ENCODE measurements around the gene RND2. TPM values are rescaled to one million over a fixed set of nuclear protein-coding genes. Genes with fewer than 3 reads are reported as not detected.
"Not testable (repeated sequence)": the region's sequence is repeated elsewhere in the genome, so short reads cannot be mapped to it uniquely, and the experiment has no call there.

RND2 gene
- total RNA-seq, 2 donors from 2014 or later = not detected

DNA sequence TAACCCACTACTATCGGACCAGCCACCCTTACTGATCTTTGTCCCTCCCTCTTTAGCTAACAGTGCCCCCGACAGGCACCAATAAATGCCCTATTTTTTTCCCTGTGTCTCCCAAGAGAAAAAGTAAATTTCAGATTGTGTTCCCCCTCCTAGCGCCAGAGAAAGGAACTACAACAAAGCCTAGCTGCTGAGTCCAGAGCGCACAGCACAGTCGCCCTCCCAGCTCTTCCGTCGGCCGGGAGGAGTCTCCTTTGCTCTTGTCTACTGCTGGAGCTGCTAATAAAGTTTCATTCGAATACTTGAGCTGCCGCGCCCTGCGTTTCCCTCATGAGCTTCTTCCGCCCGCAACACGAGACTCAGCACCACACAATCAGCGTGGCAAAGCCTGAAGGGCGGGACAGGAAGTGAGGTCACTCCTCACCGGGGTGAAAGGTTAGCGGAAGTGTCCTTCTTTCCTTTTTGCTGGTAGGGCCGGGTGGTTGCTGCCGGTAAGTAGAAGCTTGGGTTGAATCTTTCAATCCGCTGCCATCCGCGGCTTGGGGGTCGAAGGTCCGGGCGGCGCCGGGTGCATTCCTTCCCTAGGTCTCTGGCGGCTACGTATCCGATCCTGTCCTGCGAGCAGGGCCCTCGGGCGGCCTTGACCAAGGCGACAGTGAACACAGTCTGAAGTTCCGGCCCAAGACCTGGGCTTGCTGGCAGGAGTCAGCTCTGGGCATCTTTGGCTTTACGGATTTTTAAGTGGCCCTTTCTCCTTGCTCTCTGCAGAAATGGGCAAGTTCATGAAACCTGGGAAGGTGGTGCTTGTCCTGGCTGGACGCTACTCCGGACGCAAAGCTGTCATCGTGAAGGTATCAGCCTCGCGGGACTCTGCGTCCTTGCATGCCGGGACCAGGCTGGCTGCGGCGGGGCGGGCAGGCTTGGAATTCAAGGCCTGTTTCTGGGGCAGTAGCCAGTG is 26.8 kb upstream of the RND2 start, which contains the start of gene RPL27:
RPL27 (plus strand) TSS at position 436 of the 955 bp plus-strand sequence; CDS start at position 768, 332 bp downstream.
- peak; percentile 93 to 96 for DNase-seq (ENCODE audit: low spot score in 2 of 2)
- Mint-ChIP-seq H3K36me3 (peaks cover 30 to 32% of the 10 kb centered on the region in 2 donors), H3K27ac (peak within 1 kb of the TSS; percentile 100), H3K9me3 (no peaks in the 10 kb centered on the region)
- peak; percentile 97 to 99 for ATAC-seq

DNA sequence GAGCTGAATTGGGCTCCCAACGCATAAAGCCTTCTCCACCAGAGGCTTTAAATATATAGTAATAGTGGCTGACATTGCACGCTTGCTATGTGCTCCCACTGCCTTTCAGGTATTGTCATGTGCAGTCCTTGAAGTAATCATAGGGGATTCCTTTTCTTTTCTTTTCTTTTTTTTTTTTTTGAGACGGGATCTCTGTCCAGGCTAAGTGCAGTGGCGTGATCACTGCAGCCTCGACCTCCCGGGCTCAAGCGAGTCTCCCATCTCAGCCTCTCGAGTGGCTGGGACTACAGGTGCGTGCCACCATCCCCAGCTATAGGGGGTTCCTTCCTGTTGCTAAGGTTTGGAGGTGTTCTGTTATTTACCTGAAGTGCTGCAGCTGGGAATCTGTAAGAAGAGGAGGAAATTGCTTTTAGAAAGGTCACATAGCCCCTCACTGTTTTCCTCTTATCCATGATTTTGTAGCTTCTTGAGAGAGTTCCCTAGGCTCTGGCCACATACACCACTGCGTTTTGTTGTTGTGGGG is 26.0 kb upstream of the RND2 start:
- H3K9me3 Mint-ChIP-seq = no peaks in the 10 kb centered on the region
- H3K36me3 Mint-ChIP-seq = peaks cover 30 to 32% of the 10 kb centered on the region in 2 donors
- DNase-seq (ENCODE audit: low spot score in 2 of 2) = no peak
- H3K27ac Mint-ChIP-seq = peak overlapping the region; percentile 100
- no peak for ATAC-seq

DNA sequence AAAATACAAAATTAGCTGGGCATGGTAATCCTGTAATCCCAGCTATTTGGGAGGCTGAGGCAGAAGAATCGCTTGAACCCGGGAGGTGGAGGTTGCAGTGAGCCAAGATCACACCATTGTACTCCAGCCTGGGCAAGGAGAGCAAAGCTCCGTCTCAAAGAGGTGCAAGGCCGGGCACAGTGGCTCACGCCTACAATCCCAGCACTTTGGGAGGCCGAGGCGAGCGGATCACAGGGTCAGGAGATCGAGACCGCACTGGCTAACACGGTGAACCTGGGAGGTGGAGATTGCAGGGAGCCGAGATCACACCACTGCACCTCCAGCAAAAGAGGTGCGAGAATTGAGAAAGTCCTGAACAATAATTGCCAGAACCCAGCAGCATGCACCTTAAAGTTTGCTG is 24.1 kb upstream of the RND2 start:
- ATAC-seq; DNase-seq (ENCODE audit: low spot score in 2 of 2); H3K9me3 Mint-ChIP-seq: not testable (repeated sequence)
- H3K27ac Mint-ChIP-seq = peak overlapping the region; percentile 86 to 100
- H3K36me3 Mint-ChIP-seq = peaks cover 30 to 32% of the 10 kb centered on the region in 2 donors

DNA sequence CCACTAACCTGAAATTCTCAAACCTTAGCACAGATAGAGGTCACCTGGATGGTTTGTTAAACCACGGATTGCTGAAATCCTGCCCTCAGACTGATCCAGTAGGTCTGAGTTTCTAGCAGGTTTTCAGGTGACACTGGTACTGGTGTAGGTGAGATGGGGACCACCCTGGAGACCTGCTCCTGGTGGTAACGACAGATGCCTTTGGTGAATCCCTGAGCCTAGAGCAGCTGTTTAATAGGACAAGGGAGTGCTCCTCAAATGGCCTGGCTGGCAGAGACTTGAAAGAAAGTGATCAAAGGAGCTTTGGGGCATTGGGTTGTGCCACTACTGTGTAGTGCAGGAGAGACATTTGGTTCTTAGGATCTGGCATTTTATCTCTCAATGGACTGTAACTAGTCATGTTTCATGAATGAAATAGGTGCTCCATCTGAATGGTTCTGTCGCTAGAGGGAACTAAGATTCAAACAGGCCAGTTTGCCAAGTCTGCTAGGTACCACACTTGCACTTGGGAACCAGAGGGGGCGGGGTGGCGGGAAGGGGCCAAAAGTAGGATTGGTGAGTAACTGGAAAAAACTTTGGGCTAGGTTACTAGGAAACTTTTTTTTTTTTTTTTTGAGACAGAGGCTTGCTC is 21.4 kb upstream of the RND2 start:
- H3K9me3 Mint-ChIP-seq = no peaks in the 10 kb centered on the region
- DNase-seq (ENCODE audit: low spot score in 2 of 2) = no peak
- no peak for ATAC-seq
- H3K27ac Mint-ChIP-seq = peak overlapping the region; percentile 64 to 79
- peaks cover 24 to 38% of the 10 kb centered on the region in 2 donors for H3K36me3 Mint-ChIP-seq

DNA sequence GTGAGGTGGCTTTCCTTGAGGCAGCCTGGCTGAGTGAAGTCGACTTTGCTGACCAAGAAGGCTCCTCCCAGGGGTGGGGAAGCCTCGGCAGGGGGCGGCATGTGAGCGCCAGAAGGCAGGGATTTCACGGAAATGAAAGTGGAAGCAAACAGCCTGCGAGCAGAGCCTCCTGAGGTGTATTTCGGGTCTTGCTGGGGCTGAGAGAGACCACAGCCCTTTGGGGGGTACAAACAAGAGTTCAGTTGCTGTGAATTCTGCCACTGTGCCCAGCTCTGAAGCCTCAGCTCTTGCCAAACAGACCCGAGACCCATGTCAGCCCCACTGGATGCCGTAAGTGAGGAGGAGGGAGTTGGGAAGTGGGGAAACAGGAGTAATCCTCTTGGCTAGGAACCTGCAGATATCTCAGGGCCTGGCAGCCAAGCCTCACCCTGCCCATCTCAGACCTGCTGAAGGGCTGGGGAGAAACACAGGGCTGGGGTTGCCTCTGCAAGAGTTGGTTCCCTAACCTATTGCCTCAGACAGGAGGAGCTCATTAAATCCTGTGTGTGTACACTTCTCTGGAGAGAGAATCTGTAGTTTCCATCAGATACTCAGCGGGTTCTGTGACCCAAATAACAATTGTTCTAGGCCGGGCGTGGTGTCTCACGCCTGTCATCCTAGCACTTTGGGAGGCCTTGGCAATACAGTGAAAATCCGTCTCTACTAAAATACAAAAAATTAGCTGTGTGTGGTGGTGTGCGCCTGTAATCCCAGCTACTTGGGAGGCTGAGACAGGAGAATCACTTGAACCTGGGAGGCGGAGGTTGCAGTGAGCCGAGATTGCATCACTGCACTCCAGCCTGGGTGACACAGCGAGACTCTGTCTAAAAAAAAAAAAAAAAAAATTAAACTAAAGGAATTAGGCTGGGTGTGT is 18.1 kb upstream of the RND2 start, which contains the start of gene IFI35:
IFI35 (plus strand) TSS at position 146 of the 913 bp plus-strand sequence; CDS start at position 310, 164 bp downstream.
- peak; percentile 92 to 95 for ATAC-seq
- Mint-ChIP-seq H3K9me3 (no peaks in the 10 kb centered on the region), H3K36me3 (peaks cover 3 to 15% of the 10 kb centered on the region in 2 donors), H3K27ac (peak within 1 kb of the TSS; percentile 98 to 100)
- DNase-seq (ENCODE audit: low spot score in 2 of 2) = peak; percentile 84 to 86

DNA sequence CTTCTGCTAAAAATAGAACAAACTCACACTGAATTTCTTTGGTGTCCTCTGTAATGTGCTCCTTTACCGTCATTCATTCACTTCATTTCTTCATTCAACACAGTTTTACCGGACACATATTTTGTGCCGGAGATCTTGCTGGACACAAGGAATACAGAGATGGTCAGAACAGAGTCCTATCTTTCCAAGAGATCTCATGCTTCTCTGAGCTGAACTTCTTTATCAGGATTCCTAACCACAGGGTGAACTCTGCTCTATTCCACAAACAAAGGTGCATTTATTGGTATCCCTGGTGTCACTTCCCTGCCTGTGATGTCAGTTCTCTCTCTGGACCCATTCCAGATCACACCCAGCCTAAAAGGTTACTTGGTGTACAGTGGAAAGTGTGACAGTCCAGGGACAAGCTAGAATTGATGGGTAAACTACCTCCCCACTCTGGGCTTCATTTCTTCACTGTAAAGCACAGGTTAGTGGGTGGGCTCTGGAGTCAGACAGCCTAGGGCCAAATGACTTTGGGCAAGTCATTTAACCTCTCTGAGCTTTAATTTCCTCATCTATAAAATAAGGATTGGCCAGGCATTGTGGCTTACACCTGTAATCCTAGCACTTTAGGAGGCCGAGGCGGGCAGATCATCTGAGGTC is 14.2 kb upstream of the RND2 start:
- H3K9me3 Mint-ChIP-seq = no peaks in the 10 kb centered on the region
- peak overlapping the region in 1 of 2 donors; percentile 7 for H3K27ac Mint-ChIP-seq
- DNase-seq (ENCODE audit: low spot score in 2 of 2) (no peak), ATAC-seq (no peak)
- H3K36me3 Mint-ChIP-seq = peaks cover 0 to 22% of the 10 kb centered on the region in 2 donors

DNA sequence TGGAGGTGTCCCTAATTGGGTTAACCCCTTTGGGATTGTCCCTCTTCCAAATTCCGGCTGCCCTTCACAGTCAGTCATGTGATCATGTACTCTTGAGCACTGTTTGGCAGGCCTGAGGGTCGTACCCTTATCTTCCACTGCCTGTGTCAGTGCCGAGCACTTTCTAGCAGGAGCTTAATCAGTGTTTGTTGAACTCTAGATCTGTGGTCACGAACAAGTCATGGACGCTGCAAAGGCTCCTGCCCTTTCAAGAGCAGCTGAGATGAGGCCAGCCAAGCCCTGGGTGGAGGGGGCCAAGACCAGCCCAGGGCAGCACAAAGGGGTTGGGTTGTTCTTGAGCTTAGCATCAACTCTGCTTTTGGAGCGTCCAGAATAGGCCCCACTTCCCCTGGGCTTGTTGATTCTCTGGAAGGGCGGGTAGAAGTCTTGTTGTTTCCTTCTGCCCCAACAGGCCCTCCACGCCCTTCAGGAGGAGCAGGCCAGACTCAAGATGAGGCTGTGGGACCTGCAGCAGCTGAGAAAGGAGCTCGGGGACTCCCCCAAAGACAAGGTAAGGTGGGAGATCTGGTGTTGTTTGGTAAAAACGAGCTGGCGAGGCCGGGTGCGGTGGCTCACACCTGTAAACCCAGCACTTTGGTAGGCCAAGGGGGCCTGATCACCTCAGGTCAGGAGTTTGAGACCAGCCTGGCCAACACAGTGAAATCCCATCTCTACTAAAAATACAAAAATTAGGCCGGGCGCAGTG is 13.1 kb upstream of the RND2 start:
- no peak for DNase-seq (ENCODE audit: low spot score in 2 of 2)
- Mint-ChIP-seq H3K27ac (peak overlapping the region in 1 of 2 donors; percentile 60), H3K9me3 (no peaks in the 10 kb centered on the region), H3K36me3 (peaks cover 0 to 15% of the 10 kb centered on the region in 2 donors)
- ATAC-seq = no peak

DNA sequence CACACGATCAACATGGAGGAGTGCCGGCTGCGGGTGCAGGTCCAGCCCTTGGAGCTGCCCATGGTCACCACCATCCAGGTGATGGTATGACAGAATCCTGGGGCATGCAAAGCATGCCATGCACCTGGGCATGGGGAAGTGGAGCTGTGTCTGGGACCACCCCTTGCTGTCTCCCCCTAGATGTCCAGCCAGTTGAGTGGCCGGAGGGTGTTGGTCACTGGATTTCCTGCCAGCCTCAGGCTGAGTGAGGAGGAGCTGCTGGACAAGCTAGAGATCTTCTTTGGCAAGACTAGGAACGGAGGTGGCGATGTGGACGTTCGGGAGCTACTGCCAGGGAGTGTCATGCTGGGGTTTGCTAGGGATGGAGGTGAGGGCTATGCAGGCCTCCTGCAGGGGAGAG is 11.7 kb upstream of the RND2 start:
- no peaks in the 10 kb centered on the region for H3K9me3 Mint-ChIP-seq
- ATAC-seq = no peak
- DNase-seq (ENCODE audit: low spot score in 2 of 2) = no peak
- peaks cover 0 to 12% of the 10 kb centered on the region in 2 donors for H3K36me3 Mint-ChIP-seq
- H3K27ac Mint-ChIP-seq = peak overlapping the region; percentile 51 to 75

DNA sequence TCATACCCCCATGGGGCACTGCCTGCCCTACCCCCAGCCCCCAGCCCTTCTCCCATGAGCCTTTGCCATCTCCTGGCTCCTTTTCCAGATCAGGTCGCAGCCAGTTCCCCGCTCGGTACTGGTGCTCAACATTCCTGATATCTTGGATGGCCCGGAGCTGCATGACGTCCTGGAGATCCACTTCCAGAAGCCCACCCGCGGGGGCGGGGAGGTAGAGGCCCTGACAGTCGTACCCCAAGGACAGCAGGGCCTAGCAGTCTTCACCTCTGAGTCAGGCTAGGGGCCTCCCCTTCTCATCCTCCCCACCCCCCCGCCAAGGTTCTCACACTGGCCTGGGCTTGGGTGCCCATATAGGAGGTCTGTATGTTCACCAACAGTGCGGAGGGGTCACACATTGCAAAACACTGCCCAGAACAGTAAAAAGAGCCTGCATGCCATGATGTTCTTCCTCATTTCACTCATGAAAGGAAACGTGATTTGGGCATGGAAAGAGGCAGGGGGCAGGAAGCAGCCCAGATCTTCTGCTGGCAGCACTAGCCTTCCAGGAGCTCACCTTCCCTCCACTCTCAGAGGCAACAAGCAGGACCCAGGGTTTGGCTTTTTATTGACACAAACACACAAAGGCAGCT is 10.9 kb upstream of the RND2 start:
- peak overlapping the region in 1 of 2 donors; percentile 29 for H3K27ac Mint-ChIP-seq
- no peak for DNase-seq (ENCODE audit: low spot score in 2 of 2)
- H3K36me3 Mint-ChIP-seq = peaks cover 0 to 12% of the 10 kb centered on the region in 2 donors
- H3K9me3 Mint-ChIP-seq = no peaks in the 10 kb centered on the region
- no peak for ATAC-seq

DNA sequence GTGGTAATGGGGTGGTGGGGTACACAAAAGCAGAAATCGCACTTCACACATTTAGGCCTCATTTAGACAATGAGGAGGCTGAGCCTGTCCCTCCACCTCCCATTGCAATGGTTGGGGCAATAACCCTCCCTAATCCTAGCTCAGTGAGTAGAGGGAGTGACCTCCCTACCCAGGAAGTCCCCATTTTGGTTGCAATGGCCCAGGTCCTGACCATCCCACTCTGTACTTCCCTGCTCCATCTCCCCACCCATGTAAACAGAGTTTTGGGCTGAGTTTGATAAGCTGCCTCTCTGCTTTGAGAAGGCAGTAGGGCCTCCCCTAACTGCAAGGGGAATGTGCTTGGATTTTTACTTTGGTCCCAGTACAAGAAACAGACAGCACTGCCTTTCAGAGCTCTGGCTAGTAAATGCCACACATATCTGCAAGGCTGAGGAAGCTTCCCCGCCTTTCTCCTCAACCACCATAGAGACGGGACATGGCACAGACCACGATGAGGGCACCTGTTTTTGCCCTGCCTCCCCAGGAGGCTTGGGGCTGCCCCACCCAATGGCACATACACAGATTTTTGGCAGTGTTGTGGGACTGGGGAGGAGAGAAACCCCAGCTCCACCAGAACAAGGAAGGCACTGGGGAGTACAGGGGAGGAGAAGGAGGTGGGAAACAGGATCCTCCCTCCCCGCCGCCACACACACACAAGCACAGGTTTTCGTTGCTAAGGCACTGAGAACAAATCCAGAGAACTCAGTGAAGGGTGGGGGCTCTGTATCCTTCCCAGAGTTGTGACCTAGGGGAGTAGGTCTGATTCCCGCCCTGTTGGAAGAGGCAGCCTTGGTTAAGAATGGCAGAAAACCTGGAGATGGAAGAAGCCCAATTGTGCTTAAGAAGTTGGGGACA is 10.1 kb upstream of the RND2 start:
- Mint-ChIP-seq H3K36me3 (peaks cover 0 to 12% of the 10 kb centered on the region in 2 donors), H3K9me3 (no peaks in the 10 kb centered on the region), H3K27ac (peak overlapping the region; percentile 59 to 69)
- ATAC-seq (no peak), DNase-seq (ENCODE audit: low spot score in 2 of 2) (no peak)

DNA sequence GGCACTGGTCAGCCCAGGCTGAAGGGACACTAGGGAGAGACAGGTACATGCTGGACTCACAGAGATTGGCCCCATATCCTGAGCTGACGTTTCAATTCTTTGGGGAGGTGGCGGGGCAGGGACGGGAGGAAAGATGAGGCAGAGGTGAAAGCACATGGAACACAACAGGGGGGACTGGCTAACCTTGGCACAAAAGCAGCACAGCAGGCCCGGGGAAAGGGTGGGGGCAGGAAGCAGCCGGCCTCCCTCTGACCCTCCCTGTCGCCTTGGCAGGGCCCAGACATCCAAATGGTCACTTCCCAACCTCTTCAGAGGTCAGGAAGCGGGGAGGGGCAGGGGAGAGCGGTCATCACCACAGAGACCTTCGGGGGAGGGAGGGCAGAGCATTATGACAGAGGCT is 9.5 kb upstream of the RND2 start:
- Mint-ChIP-seq H3K36me3 (peaks cover 0 to 8% of the 10 kb centered on the region in 2 donors), H3K27ac (peak overlapping the region; percentile 59 to 69), H3K9me3 (no peaks in the 10 kb centered on the region)
- DNase-seq (ENCODE audit: low spot score in 2 of 2) (no peak), ATAC-seq (no peak)

DNA sequence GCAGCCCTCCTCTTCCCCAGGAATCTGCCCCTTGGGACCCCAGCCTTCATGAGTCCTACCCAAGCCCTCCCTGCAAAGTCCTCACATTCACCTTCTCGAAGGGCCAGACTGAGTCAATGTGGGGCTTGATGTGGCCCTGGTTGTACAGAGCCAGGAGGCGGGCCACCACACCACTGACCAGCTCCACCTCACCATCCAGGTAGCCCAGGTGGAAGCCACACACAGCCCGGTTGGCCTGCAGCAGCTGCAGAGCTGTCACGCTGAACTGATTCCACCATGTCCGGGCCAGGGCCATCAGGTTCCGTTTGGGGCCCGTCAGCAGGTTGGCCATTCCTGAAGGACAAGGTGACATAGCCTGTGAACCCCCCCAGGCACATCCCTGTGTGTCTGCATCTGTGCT is 8.8 kb upstream of the RND2 start:
- no peak for DNase-seq (ENCODE audit: low spot score in 2 of 2)
- no peak for ATAC-seq
- H3K36me3 Mint-ChIP-seq = peaks cover 0 to 6% of the 10 kb centered on the region in 2 donors
- no peaks in the 10 kb centered on the region for H3K9me3 Mint-ChIP-seq
- peak overlapping the region in 1 of 2 donors; percentile 69 for H3K27ac Mint-ChIP-seq

DNA sequence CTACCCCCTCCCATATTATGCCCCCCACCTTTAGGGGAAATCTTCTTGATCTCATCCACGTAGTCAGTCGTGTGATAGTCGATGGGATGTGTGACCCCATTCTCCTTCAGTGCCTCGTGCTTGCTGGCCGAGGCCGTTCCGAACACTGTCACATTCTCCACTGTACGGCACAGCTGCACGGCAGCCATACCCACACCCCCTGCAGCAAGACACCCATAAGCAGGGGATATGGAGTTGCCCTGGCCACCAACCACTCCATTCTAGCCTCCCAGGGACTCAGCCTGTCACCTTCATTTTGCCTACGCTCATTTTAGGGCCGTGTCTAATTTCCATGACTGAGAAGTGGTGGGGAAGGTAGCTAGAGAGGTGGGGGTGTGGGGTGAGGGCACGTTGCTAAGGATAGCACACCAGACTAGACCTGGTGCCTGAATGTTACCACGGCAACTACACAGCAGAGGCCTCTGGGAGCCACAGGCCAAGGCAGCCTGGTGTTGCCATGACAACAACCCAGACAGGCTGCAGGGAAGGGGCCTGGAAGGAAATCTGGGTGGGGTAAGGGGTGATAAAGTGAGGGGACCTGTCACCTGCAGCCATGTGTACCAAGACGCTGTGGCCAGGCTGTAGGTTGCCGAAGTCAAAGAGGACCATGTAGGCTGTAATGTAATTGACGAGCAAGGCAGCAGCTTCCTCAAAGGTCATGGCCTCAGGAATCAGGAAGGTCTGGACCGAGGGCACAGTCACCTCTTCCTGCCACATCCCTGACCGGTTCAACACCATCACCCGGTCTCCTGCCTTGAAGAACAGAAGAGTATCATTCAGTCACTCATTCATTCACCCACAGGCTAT is 6.8 kb upstream of the RND2 start:
- peak overlapping the region in 1 of 2 donors; percentile 48 for H3K27ac Mint-ChIP-seq
- DNase-seq (ENCODE audit: low spot score in 2 of 2) (no peak), ATAC-seq (peak in 1 of 2 donors; percentile 37)
- H3K36me3 Mint-ChIP-seq = peaks cover 0 to 4% of the 10 kb centered on the region in 2 donors
- no peaks in the 10 kb centered on the region for H3K9me3 Mint-ChIP-seq

Data from activated naive CD4-positive, alpha-beta T cell treated with anti-CD3 and anti-CD28 coated beads, Interleukin-2, amount 50 U/mL, for 72 hours (primary cell).